IPS-NIHi11 (cell line): ENCODE measurements around the gene ERLEC1.
"Not testable (repeated sequence)": the region's sequence is repeated elsewhere in the genome, so short reads cannot be mapped to it uniquely, and the experiment has no call there.

Experiments
- DNase-seq: peaks from one replicate; pipeline ENCODE4 v3.0.0; 2012; ENCODE audit warnings: mixed read lengths, low spot score

ERLEC1 gene

DNA sequence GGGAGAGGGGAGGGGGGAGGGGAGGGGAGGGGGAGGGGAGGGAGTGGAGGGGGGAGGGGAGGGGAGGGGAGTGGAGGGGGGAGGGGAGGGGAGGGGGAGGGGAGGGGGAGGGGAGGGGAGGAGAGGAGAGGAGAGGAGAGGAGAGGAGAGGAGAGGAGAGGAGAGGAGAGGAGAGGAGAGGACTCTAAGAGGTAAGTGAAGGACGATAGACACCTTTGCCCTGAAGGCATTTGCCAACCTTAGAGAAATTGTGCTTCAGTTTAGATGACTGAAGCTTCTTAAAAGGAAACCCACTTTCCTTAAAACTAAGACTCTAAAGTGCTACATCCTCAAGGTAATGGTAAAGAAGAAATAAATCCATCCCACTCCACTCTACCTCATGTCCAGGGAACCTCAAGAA, 53.7 kb downstream of the ERLEC1 start:
- no peak for DNase-seq

DNA sequence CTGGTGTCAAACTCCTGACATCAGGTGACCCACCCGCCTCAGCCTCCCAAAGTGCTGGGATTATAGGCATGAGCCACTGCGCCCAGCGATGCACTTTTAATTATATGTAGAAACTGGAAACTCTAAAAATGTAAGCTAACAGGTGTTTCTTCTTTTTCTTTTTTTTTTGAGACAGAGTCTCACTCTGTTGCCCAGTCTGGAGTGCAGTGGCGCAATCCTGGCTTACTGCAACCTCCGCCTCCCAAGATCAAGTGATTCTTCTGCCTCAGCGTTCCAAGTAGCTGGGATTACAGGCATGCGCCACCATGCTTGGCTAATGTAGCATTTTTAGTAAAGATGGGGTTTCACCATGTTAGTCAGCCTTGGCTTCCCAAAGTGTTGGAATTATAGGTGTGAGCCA, 54.8 kb downstream of the ERLEC1 start:
- not testable (repeated sequence) for DNase-seq

DNA sequence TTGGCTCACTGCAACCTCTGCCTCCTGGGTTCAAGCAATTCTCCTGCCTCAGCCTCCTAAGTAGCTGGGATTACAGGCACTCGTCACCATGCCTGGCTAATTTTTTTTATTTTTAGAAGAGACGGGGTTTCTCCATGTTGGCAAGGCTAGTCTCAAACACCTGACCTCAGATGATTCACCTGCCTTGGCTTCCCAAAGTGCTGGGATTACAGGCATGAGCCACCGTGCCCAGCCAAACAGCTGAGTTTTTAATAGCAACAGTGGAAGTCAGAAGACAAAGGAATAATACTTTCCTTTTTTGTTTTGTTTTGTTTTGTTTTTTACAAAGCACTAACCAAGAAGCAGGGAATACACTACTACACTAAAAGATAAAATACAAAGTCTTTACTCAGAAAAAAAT, 56.0 kb downstream of the ERLEC1 start:
- no peak for DNase-seq

DNA sequence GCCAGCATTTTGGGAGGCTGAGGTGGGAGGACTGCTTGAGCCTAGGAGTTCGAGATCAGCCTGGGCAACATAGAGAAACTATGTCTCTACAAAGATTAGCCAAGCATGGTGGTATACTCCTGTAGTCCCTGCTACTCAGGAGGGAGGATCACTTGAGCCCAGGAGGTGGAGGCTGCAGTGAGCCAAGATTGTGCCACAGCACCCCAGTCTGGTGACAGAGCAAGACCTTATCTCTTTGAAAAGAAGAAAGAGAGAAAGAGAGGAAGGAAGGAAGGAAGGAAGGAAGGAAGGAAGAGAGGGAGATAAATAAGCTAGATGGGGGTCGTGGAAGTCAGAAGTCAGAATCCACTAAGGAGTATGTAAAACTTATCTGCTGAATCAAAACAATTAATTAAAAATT, 56.8 kb downstream of the ERLEC1 start:
- no peak for DNase-seq

DNA sequence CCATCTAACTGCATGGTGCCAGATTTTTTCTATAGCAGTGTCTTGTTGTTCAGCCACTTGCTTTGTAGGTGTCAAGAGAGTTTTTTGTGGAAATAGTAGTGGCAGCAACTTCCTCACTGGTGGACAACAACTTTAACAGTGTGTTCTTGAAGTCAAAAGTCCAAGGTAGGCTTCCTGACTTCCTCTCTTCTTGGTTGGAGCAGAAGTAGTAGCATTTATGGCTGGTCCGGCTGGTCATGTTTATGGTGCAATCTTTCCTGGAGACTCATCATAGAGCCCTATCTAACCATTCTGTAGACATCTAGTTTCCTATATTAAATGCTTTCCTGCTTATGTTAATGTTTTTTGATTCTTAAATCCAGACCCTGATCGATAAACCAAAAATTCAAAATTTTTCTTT, 61.2 kb downstream of the ERLEC1 start:
- DNase-seq: no peak

DNA sequence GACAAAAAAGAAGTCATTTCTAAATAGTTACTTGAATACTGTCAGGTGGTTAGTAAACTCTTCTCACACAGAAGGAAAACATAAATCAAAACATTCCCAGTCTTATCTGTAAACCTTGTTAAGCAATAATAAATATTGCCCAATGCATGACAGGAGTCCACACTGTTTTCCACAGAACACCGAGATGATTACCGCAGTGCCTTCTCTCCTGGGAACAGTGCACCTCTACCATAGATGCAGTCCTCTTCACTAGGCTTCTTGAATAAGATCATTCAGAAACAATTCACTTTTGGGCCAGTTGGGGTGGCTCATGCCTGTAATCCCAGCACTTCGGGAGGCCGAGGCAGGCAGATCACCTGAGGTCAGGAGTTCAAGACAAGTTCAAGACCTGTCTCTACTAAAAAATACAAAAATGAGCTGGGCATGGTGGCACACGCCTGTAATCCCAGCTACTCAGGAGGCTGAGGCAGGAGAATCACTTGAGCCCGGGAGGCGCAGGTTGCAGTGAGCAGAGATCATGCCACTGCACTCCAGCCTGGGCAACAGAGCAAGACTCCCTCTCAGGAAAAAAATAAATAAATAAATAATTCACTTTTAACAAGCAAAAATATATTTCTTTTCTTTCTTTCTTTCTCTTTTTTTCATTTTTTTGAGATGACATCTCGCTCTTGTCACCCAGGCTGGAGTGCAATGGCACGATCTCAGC, 64.4 kb downstream of the ERLEC1 start:
- not testable (repeated sequence) for DNase-seq

DNA sequence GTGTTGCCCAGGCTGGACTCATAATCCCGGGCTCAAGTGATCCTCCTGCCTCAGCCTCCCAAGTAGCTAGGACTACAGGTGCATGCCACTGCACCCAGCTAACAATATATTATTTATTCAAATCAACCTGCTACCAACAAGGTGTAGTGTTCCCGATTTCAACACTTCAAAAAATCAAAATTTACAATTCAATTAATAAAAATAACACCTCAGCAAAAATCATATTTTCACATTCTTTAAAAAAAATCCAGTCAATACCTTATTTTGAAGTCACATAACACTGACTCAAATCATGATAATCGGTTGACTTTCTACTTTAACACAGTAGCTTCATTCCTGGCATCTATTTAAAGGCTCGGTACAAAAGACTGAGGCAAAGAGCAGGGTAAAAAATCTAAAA, 65.7 kb downstream of the ERLEC1 start:
- no peak for DNase-seq

DNA sequence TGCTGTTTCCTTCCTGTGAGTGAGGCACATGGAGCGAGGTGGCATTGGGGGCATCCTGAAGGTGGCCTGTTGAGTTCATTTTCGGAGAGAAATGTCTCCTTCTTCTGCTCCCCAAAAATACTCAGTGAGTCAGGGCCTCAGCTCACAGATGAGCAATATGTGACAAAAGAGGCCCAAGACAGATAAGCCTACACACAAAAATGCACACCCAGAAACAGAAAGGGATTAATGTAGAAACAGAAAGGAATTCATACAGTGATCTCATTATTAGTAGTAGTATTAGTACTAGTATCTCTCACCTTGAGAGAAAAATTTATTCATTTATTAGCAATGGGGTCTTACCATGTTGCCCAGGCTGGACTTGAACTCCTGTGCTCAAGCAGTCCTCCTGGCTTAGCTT, 67.8 kb downstream of the ERLEC1 start:
- no peak for DNase-seq

DNA sequence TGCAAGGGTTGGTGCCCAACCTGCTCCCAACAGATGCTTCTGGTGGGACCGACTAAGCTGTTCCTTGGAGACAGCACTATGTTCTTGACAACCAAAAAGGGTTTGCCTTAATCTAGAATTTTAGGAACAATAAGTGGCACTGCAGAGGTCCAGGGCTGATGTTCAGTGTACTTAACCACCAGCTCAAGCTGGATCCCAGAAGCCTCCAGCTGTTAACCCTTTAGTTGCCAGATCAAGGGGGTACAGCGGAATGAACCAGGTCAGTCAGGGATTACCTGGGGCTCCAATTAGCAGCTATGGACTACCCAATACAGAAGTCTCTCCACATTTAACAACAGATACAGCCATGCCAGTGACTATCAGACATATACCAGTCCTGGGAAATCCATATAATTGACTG, 69.4 kb downstream of the ERLEC1 start:
- peak; percentile 25 for DNase-seq

DNA sequence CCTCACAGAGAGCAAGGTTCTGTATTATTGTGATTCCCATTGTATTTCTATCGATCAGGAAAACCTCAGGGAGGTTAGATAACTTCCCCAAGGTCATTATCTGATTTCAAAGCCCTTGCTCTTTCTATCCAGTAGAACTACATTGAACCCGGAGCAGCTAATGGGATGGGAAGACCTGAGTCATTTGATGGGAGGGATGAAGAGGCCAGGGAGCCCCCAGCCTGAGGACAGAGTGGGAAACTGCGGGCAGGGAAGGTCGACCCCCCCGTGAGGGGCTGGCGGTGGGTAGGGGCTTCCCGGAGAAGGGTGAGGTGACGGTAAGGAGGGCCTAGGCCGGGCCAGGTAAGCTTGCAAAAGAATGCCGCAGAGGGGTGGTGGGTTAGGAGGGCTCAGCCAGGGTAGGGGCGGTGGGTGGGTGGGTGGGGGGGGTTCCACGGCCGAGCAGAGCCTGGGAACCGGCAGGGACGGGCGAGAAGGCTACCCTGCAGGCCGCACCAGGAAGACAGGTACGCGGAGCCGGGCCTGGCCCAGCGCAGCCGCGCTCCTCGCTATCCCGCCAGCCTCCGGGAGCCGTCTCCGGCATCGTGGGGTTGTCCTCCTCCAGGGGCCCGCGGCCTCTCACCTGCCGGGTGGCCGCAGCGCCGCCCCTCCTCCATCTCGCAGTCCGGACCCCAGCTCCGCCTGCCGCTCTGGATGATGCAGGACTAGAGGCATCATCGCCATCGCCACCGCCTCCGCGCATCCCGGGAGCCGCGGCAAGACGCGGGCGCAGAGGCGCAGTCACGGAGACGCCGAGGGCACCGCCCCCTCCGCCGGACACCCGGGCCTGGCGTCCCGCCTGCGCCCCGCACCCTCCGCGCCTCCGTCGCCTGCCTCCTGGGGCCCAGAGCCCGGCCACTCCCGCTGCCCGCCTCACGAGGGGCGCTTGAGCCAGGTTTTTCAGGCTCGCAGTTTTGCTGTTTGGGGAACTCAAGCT, 72.7 kb downstream of the ERLEC1 start, which contains the start of gene GPR75:
GPR75 (minus strand) TSS at position 762 of the 976 bp plus-strand sequence. CDS start 5,211 bp downstream, outside the sequence.
- peak; percentile 40 for DNase-seq

DNA sequence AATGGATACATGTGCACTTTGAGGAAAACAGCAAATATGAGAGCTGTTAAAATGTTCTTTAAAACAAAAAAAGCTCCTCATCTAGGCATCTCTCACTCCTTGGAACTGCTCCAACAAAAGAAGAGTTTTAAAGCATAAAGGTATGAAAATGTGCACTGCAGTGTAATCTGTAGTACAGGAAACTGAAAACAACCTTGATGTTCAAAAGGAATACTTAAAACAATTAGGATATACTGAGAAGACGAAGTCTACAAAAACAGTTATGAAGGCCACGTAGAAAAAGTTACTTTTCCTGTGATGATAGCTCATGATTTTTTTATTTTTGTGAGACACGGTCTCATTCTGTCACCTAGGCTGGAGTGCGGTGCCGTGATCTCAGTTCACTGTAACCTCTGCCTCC, 75.0 kb downstream of the ERLEC1 start:
- DNase-seq: no peak

DNA sequence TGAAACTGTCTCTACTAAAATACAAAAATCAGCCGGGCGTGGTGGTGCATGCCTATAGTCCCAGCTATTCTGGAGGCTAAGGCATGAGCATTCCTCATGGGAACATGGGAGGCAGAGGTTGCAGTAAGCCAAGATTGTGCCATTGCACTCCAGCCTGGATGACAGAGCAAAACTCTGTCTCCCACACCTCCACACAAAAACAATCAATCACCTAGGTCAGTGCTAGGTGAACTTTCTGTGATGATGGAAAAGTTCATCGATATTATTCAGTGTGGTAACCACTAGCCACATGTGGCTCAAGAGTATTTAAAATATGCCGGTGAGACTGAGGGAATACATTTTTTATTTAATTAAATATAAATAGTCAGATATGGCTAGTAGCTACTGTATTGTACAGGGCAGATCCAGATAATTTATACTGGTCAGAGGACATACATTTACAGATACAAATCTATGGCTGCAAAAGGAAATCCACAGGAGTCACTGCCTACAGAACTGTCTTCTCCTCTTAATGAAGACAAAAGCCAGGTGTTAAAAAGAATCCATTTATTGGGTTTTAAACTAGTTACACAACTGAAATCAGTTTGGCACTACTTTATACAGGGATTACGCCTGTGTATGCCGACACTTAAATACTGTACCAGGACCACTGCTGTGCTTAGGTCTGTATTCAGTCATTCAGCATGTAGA, 76.8 kb downstream of the ERLEC1 start:
- no peak for DNase-seq

DNA sequence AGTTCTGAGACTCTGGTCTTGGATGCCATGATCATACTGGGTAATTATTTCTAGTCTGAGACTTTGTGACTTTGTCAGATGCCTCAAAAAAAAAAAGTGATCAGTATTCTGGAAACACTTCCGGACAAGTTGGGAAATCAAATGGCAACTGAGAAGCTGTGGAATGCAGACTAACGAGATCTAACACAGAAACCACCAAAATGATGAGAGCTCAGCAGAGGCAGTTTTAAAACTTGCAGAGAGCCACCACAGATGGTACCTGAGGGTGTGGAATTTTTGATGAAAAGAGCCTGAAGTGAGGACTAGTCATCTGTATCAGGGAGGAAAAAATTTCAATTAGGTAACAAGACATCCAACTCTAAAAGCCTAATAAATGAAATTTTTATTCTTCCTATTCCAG, 78.4 kb downstream of the ERLEC1 start:
- DNase-seq: no peak

DNA sequence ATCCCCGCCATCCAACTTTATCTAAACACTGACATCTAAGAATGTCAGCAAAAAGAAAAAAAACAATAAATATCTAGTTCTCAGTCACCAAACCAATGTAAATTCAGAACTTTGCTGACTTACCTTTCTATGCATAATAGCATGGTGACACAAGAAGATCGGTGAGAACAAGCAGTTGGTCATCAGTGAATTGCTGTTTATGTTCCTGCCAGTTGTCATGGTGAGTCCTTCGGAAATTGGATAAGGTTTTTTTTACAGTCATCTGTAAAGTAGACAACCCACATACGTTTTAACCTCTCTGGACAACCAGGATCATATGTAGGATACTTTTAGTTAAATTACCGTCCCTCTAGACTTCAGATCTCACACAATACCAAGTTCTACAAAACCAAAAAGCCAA, 79.1 kb downstream of the ERLEC1 start:
- DNase-seq: no peak

DNA sequence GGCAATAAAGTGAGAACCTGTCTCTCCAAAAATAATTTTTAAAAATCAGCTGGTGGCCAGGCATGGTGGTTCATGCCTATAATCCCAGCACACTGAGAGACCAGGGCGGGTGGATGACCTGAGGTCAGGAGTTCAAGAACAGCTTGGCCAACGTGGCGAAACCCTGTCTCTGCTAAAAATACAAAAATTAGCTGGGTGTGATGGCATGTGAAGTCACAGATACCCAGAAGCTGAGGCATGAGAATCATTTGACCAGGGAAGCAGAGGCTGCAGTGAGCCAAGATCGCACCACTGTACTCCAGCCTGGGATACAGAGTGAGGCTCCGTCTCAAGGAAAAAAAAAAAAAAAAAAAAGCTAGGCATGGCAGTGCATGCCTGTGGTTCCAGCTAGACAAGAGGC, 80.3 kb downstream of the ERLEC1 start:
- DNase-seq: no peak

DNA sequence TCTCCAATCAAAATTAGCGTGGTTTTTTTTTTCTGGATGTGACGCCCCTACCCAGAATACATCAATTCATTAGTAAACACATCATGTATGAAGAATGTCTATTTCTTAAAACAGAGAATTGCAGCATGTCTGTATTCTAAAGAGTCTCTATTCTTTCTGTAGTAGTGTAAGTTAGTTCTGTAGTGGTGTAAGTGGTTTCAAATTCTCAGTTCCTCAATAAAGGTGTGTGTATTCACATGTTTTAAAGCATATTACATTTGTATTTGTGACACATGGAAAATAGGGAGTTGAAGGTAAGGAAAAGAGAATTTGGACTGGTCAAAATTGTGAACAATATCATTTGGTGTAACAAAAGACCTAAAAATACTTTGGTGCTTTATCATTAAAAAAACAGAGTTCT, 80.9 kb downstream of the ERLEC1 start:
- no peak for DNase-seq
